ENCODE results near the gene NFS1. TPM values are rescaled to one million over a fixed set of nuclear protein-coding genes. Genes with fewer than 3 reads are reported as not detected.
"Not testable (repeated sequence)": the region's sequence is repeated elsewhere in the genome, so short reads cannot be mapped to it uniquely, and the experiment has no call there.

NFS1 gene
- polyA plus RNA-seq, 6 donors from 2014 or later = 7.8 to 23.1 (median 13.3) TPM

- no peak for ATAC-seq (ENCODE audit: low read depth in 2 of 2)
- peaks cover 14 to 22% of the 10 kb centered on the region in 2 donors for H3K36me3 Mint-ChIP-seq
- H3K9me3 Mint-ChIP-seq = no peaks in the 10 kb centered on the region
- DNase-seq = no peak
- no peak overlapping the region for H3K4me3 Mint-ChIP-seq
- H3K4me1 Mint-ChIP-seq = peaks cover 20 to 26% (median 21%) of the 10 kb centered on the region in 3 donors
- H3K27ac Mint-ChIP-seq = peak overlapping the region in 2 of 6 donors; percentile 45 to 71
- H3K27me3 Mint-ChIP-seq = no peaks in the 10 kb centered on the region
These were observed 12.5 kb upstream of the NFS1 start for GRCh38 chr20:35711588-35712209.

GRCh38 chr20:35710884-35711587, 11.9 kb upstream of the NFS1 start:
- ATAC-seq (ENCODE audit: low read depth in 2 of 2) = no peak
- Mint-ChIP-seq H3K36me3 (peaks cover 14 to 22% of the 10 kb centered on the region in 2 donors), H3K4me3 (no peak overlapping the region), H3K27ac (peak overlapping the region in 3 of 6 donors; percentile 34 to 51 (median 45)), H3K9me3 (no peaks in the 10 kb centered on the region), H3K4me1 (peaks cover 20 to 26% (median 21%) of the 10 kb centered on the region in 3 donors), H3K27me3 (no peaks in the 10 kb centered on the region)
- DNase-seq = no peak

GRCh38 chr20:35710039-35710438, 10.9 kb upstream of the NFS1 start:
- Mint-ChIP-seq H3K27me3 (no peaks in the 10 kb centered on the region), H3K4me3 (no peak overlapping the region), H3K36me3 (peaks cover 7 to 17% of the 10 kb centered on the region in 2 donors), H3K27ac (no peak overlapping the region), H3K4me1 (peaks cover 18 to 22% (median 20%) of the 10 kb centered on the region in 3 donors), H3K9me3 (no peaks in the 10 kb centered on the region)
- DNase-seq (no peak), ATAC-seq (ENCODE audit: low read depth in 2 of 2) (no peak)

- Mint-ChIP-seq H3K9me3 (no peaks in the 10 kb centered on the region), H3K27me3 (no peaks in the 10 kb centered on the region), H3K4me1 (peaks cover 16 to 21% (median 19%) of the 10 kb centered on the region in 3 donors), H3K36me3 (peaks cover 7 to 23% of the 10 kb centered on the region in 2 donors), H3K4me3 (peak overlapping the region in 1 of 8 donors; percentile 80), H3K27ac (peak overlapping the region in 4 of 6 donors; percentile 10 to 81 (median 38))
- ATAC-seq (ENCODE audit: low read depth in 2 of 2) (no peak), DNase-seq (no peak)
These were observed 10.1 kb upstream of the NFS1 start for GRCh38 chr20:35709259-35709658.

GRCh38 chr20:35708502-35708901, 9.3 kb upstream of the NFS1 start:
- DNase-seq (no peak), ATAC-seq (ENCODE audit: low read depth in 2 of 2) (no peak)
- H3K36me3 Mint-ChIP-seq = peaks cover 10 to 31% of the 10 kb centered on the region in 2 donors
- H3K4me3 Mint-ChIP-seq = no peak overlapping the region
- peaks cover 16 to 19% (median 16%) of the 10 kb centered on the region in 3 donors for H3K4me1 Mint-ChIP-seq
- H3K9me3 Mint-ChIP-seq = no peaks in the 10 kb centered on the region
- no peak overlapping the region for H3K27ac Mint-ChIP-seq
- no peaks in the 10 kb centered on the region for H3K27me3 Mint-ChIP-seq

- ATAC-seq (ENCODE audit: low read depth in 2 of 2); H3K27ac Mint-ChIP-seq; H3K9me3 Mint-ChIP-seq; H3K4me3 Mint-ChIP-seq; DNase-seq; H3K27me3 Mint-ChIP-seq: not testable (repeated sequence)
- H3K4me1 Mint-ChIP-seq = peaks cover 12 to 19% (median 16%) of the 10 kb centered on the region in 3 donors
- peaks cover 11 to 32% of the 10 kb centered on the region in 2 donors for H3K36me3 Mint-ChIP-seq
These were observed 7.7 kb upstream of the NFS1 start for GRCh38 chr20:35706591-35707529.

- peak overlapping the region in 2 of 6 donors; percentile 15 to 83 for H3K27ac Mint-ChIP-seq
- peaks cover 11 to 25% of the 10 kb centered on the region in 2 donors for H3K36me3 Mint-ChIP-seq
- DNase-seq; H3K4me3 Mint-ChIP-seq; H3K27me3 Mint-ChIP-seq; ATAC-seq (ENCODE audit: low read depth in 2 of 2); H3K9me3 Mint-ChIP-seq: not testable (repeated sequence)
- H3K4me1 Mint-ChIP-seq = peaks cover 5 to 13% (median 10%) of the 10 kb centered on the region in 3 donors
These were observed 6.7 kb upstream of the NFS1 start for GRCh38 chr20:35705894-35706293.

GRCh38 chr20:35704514-35705261, 5.5 kb upstream of the NFS1 start:
- ATAC-seq (ENCODE audit: low read depth in 2 of 2) (no peak), DNase-seq (no peak)
- Mint-ChIP-seq H3K27ac (peak overlapping the region in 1 of 6 donors; percentile 80), H3K36me3 (peaks cover 11 to 25% of the 10 kb centered on the region in 2 donors), H3K9me3 (no peaks in the 10 kb centered on the region), H3K4me3 (peak overlapping the region in 1 of 8 donors; percentile 18), H3K27me3 (no peaks in the 10 kb centered on the region), H3K4me1 (peaks cover 4 to 14% (median 10%) of the 10 kb centered on the region in 3 donors)

- Mint-ChIP-seq H3K4me3 (peak overlapping the region in 3 of 8 donors; percentile 9 to 90 (median 51)), H3K36me3 (peaks cover 16 to 19% of the 10 kb centered on the region in 2 donors), H3K4me1 (peaks cover 9 to 21% (median 14%) of the 10 kb centered on the region in 3 donors), H3K27me3 (no peaks in the 10 kb centered on the region), H3K27ac (peak overlapping the region in 3 of 6 donors; percentile 78 to 85 (median 80)), H3K9me3 (no peaks in the 10 kb centered on the region)
- no peak for DNase-seq
- no peak for ATAC-seq (ENCODE audit: low read depth in 2 of 2)
These were observed 3.9 kb upstream of the NFS1 start for GRCh38 chr20:35702824-35703695.

GRCh38 chr20:35702051-35702823, 3.1 kb upstream of the NFS1 start:
- Mint-ChIP-seq H3K27me3 (no peaks in the 10 kb centered on the region), H3K9me3 (no peaks in the 10 kb centered on the region), H3K36me3 (peaks cover 16 to 19% of the 10 kb centered on the region in 2 donors), H3K4me1 (peaks cover 17 to 29% (median 22%) of the 10 kb centered on the region in 3 donors), H3K4me3 (peak overlapping the region in 3 of 8 donors; percentile 51 to 90 (median 60)), H3K27ac (peak overlapping the region in 4 of 6 donors; percentile 49 to 89 (median 80))
- no peak for DNase-seq
- ATAC-seq (ENCODE audit: low read depth in 2 of 2) = no peak

- peaks cover 18 to 34% (median 22%) of the 10 kb centered on the region in 3 donors for H3K4me1 Mint-ChIP-seq
- peak overlapping the region in 4 of 6 donors; percentile 12 to 95 (median 76) for H3K27ac Mint-ChIP-seq
- ATAC-seq (ENCODE audit: low read depth in 2 of 2) (no peak), DNase-seq (no peak)
- H3K36me3 Mint-ChIP-seq = peaks cover 19 to 20% of the 10 kb centered on the region in 2 donors
- H3K4me3 Mint-ChIP-seq = peak overlapping the region; percentile 6 to 95 (median 89)
- no peaks in the 10 kb centered on the region for H3K9me3 Mint-ChIP-seq
- H3K27me3 Mint-ChIP-seq = no peaks in the 10 kb centered on the region
These were observed 1.5 kb upstream of the NFS1 start for GRCh38 chr20:35700625-35701148.

All from naive B cell (primary cell).